ENCODE data around the gene SLC22A31.

DNA sequence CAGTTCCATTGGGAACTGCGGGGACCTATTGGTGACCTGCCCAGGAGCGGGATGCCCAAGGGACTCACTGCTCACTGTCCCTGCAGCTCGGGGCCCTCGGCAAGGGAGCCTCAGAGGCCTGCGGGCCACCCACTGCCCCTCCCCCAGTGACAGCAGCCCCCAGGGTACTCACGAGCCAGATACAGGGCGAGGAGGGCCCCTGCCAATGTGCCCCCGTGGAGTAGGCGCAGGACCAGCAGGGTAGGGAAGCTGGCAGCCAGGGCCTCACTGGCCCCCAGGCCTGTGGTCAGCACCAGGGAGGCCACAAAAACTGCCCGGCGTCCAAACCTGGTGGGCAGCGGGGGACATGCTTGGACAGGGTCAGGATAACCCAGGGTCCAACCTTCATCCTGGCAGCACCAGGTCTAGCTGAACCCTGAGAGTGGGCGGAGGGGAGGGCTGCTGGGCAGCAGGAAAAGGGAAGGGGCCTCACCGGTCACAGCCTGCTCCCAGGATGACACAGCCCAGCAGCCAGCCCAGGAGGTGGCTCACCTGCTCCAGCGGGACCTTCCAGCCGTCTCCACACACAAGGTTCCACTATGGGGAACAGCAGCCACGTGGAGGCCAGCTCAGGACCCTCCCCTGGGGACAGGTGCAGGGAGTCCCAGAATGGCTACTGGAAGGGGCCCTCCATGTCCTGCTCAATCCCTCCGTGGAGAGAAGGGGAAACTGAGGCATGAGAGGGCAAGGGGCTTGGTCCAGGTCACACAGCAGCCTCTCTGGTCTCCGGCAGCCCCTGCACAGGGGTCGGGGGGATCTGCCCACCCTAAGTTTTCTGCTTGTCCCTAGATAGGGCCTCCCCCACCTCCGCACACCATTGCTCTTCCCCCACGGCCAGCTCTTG, 855 bp downstream of the SLC22A31 start:
- TF ChIP-seq EZH2 (optimal IDR thresholded peaks at IDR 0.05; ENCODE audit: low read depth, low read length) (no peak), CTCF (IDR thresholded peaks at IDR 0.05; ENCODE audit: low read length) (no peak), EZH2phosphoT487 (IDR thresholded peaks at IDR 0.05; ENCODE audit: low read length) (no peak)

Measured in MM.1S (cell line).